ENCODE measurements around the gene CDH2.

The CDH2 gene

GRCh38 chr18:28153485-28154065 lies 23.4 kb downstream of the CDH2 start:
- H3K36me3 Mint-ChIP-seq (ENCODE audit: low read depth): no peaks in the 10 kb centered on the region
- no peaks in the 10 kb centered on the region for H3K27me3 Mint-ChIP-seq
- no peak overlapping the region for H3K27ac Mint-ChIP-seq
- no peaks in the 10 kb centered on the region for H3K4me1 Mint-ChIP-seq (ENCODE audit: low read depth)
- no peak overlapping the region for H3K4me3 Mint-ChIP-seq
- no peaks in the 10 kb centered on the region for H3K9me3 Mint-ChIP-seq

- no peak overlapping the region for H3K4me3 Mint-ChIP-seq
- no peaks in the 10 kb centered on the region for H3K9me3 Mint-ChIP-seq
- no peaks in the 10 kb centered on the region for H3K27me3 Mint-ChIP-seq
- H3K4me1 Mint-ChIP-seq (ENCODE audit: low read depth): no peaks in the 10 kb centered on the region
- H3K36me3 Mint-ChIP-seq (ENCODE audit: low read depth): no peaks in the 10 kb centered on the region
- H3K27ac Mint-ChIP-seq: no peak overlapping the region
Measured at GRCh38 chr18:28152754-28153153, 24.2 kb downstream of the CDH2 start.

- H3K4me1 Mint-ChIP-seq (ENCODE audit: low read depth): no peaks in the 10 kb centered on the region
- no peaks in the 10 kb centered on the region for H3K36me3 Mint-ChIP-seq (ENCODE audit: low read depth)
- H3K27me3 Mint-ChIP-seq: no peaks in the 10 kb centered on the region
- no peaks in the 10 kb centered on the region for H3K9me3 Mint-ChIP-seq
- H3K27ac Mint-ChIP-seq: no peak overlapping the region
- no peak overlapping the region for H3K4me3 Mint-ChIP-seq
Measured at GRCh38 chr18:28152354-28152753, 24.6 kb downstream of the CDH2 start.

GRCh38 chr18:28151434-28151833 lies 25.5 kb downstream of the CDH2 start:
- Mint-ChIP-seq H3K27me3 (no peaks in the 10 kb centered on the region), H3K36me3 (ENCODE audit: low read depth) (no peaks in the 10 kb centered on the region)

GRCh38 chr18:28150925-28151324 lies 26.0 kb downstream of the CDH2 start:
- H3K27me3 Mint-ChIP-seq: no peaks in the 10 kb centered on the region
- H3K4me1 Mint-ChIP-seq (ENCODE audit: low read depth): no peaks in the 10 kb centered on the region
- no peaks in the 10 kb centered on the region for H3K9me3 Mint-ChIP-seq
- H3K36me3 Mint-ChIP-seq (ENCODE audit: low read depth): no peaks in the 10 kb centered on the region
- no peak overlapping the region for H3K4me3 Mint-ChIP-seq
- no peak overlapping the region for H3K27ac Mint-ChIP-seq

More at GRCh38 chr18:28151434-28151833, 25.5 kb downstream of the CDH2 start:
- Mint-ChIP-seq H3K4me3 (no peak overlapping the region), H3K4me1 (ENCODE audit: low read depth) (no peaks in the 10 kb centered on the region), H3K27ac (no peak overlapping the region), H3K9me3 (no peaks in the 10 kb centered on the region)

GRCh38 chr18:28149810-28150420 lies 27.0 kb downstream of the CDH2 start:
- no peaks in the 10 kb centered on the region for H3K9me3 Mint-ChIP-seq
- no peak overlapping the region for H3K4me3 Mint-ChIP-seq
- H3K27ac Mint-ChIP-seq: no peak overlapping the region

GRCh38 chr18:28147674-28148171 lies 29.2 kb downstream of the CDH2 start:
- no peaks in the 10 kb centered on the region for H3K4me1 Mint-ChIP-seq (ENCODE audit: low read depth)
- H3K9me3 Mint-ChIP-seq: no peaks in the 10 kb centered on the region
- H3K27ac Mint-ChIP-seq: no peak overlapping the region
- H3K27me3 Mint-ChIP-seq: no peaks in the 10 kb centered on the region
- no peak overlapping the region for H3K4me3 Mint-ChIP-seq
- H3K36me3 Mint-ChIP-seq (ENCODE audit: low read depth): no peaks in the 10 kb centered on the region

More at GRCh38 chr18:28149810-28150420, 27.0 kb downstream of the CDH2 start:
- Mint-ChIP-seq H3K4me1 (ENCODE audit: low read depth) (no peaks in the 10 kb centered on the region), H3K27me3 (no peaks in the 10 kb centered on the region), H3K36me3 (ENCODE audit: low read depth) (no peaks in the 10 kb centered on the region)

- Mint-ChIP-seq H3K4me1 (ENCODE audit: low read depth) (no peaks in the 10 kb centered on the region), H3K4me3 (no peak overlapping the region), H3K36me3 (ENCODE audit: low read depth) (no peaks in the 10 kb centered on the region), H3K27ac (no peak overlapping the region), H3K27me3 (no peaks in the 10 kb centered on the region), H3K9me3 (peaks cover 18% of the 10 kb centered on the region)
Measured at GRCh38 chr18:28143725-28144124, 33.2 kb downstream of the CDH2 start.

GRCh38 chr18:28138816-28139215 lies 38.1 kb downstream of the CDH2 start:
- H3K9me3 Mint-ChIP-seq: peaks cover 18% of the 10 kb centered on the region
- no peaks in the 10 kb centered on the region for H3K4me1 Mint-ChIP-seq (ENCODE audit: low read depth)
- no peak overlapping the region for H3K27ac Mint-ChIP-seq
- H3K27me3 Mint-ChIP-seq: no peaks in the 10 kb centered on the region
- H3K4me3 Mint-ChIP-seq: no peak overlapping the region
- no peaks in the 10 kb centered on the region for H3K36me3 Mint-ChIP-seq (ENCODE audit: low read depth)

- Mint-ChIP-seq H3K27me3 (no peaks in the 10 kb centered on the region), H3K27ac (no peak overlapping the region)
Measured at GRCh38 chr18:28136071-28136470, 40.9 kb downstream of the CDH2 start.

GRCh38 chr18:28134774-28135173 lies 42.2 kb downstream of the CDH2 start:
- no peaks in the 10 kb centered on the region for H3K27me3 Mint-ChIP-seq
- no peak overlapping the region for H3K4me3 Mint-ChIP-seq
- H3K27ac Mint-ChIP-seq: no peak overlapping the region
- H3K9me3 Mint-ChIP-seq: peaks cover 7% of the 10 kb centered on the region
- no peaks in the 10 kb centered on the region for H3K4me1 Mint-ChIP-seq (ENCODE audit: low read depth)
- H3K36me3 Mint-ChIP-seq (ENCODE audit: low read depth): no peaks in the 10 kb centered on the region

More at GRCh38 chr18:28136071-28136470, 40.9 kb downstream of the CDH2 start:
- Mint-ChIP-seq H3K4me3 (no peak overlapping the region), H3K9me3 (peaks cover 11% of the 10 kb centered on the region), H3K36me3 (ENCODE audit: low read depth) (no peaks in the 10 kb centered on the region), H3K4me1 (ENCODE audit: low read depth) (no peaks in the 10 kb centered on the region)

GRCh38 chr18:28132084-28132483 lies 44.8 kb downstream of the CDH2 start:
- Mint-ChIP-seq H3K4me3 (no peak overlapping the region), H3K27ac (no peak overlapping the region), H3K27me3 (no peaks in the 10 kb centered on the region)

GRCh38 chr18:28128659-28128980 lies 48.3 kb downstream of the CDH2 start:
- no peak overlapping the region for H3K27ac Mint-ChIP-seq
- no peaks in the 10 kb centered on the region for H3K27me3 Mint-ChIP-seq
- no peaks in the 10 kb centered on the region for H3K9me3 Mint-ChIP-seq
- no peaks in the 10 kb centered on the region for H3K36me3 Mint-ChIP-seq (ENCODE audit: low read depth)
- no peaks in the 10 kb centered on the region for H3K4me1 Mint-ChIP-seq (ENCODE audit: low read depth)
- no peak overlapping the region for H3K4me3 Mint-ChIP-seq

More at GRCh38 chr18:28132084-28132483, 44.8 kb downstream of the CDH2 start:
- no peaks in the 10 kb centered on the region for H3K4me1 Mint-ChIP-seq (ENCODE audit: low read depth)
- no peaks in the 10 kb centered on the region for H3K9me3 Mint-ChIP-seq
- no peaks in the 10 kb centered on the region for H3K36me3 Mint-ChIP-seq (ENCODE audit: low read depth)

GRCh38 chr18:28127763-28128658 lies 48.9 kb downstream of the CDH2 start:
- Mint-ChIP-seq H3K4me1 (ENCODE audit: low read depth) (no peaks in the 10 kb centered on the region), H3K4me3 (no peak overlapping the region), H3K27ac (no peak overlapping the region), H3K36me3 (ENCODE audit: low read depth) (no peaks in the 10 kb centered on the region), H3K9me3 (no peaks in the 10 kb centered on the region), H3K27me3 (no peaks in the 10 kb centered on the region)

GRCh38 chr18:28127228-28127627 lies 49.7 kb downstream of the CDH2 start:
- no peak overlapping the region for H3K27ac Mint-ChIP-seq
- no peaks in the 10 kb centered on the region for H3K9me3 Mint-ChIP-seq
- no peaks in the 10 kb centered on the region for H3K36me3 Mint-ChIP-seq (ENCODE audit: low read depth)
- H3K4me3 Mint-ChIP-seq: no peak overlapping the region
- no peaks in the 10 kb centered on the region for H3K27me3 Mint-ChIP-seq
- H3K4me1 Mint-ChIP-seq (ENCODE audit: low read depth): no peaks in the 10 kb centered on the region
